ENCODE data around the gene CBX4. TPM values are rescaled to one million over a fixed set of nuclear protein-coding genes. Genes with fewer than 3 reads are reported as not detected.

The CBX4 gene
- total and polyA plus RNA-seq, 12 donors = 9.4 to 38.2 (median 24.6) TPM

GRCh38 chr17:79850571-79851460, 11.6 kb upstream of the CBX4 start:
- Histone ChIP-seq H3K27ac (no peak overlapping the region), H3K27me3 (peaks cover 0 to 29% (median 0%) of the 10 kb centered on the region in 7 donors), H3K9me3 (no peaks in the 10 kb centered on the region), H3K4me1 (peaks cover 0 to 13% (median 1%) of the 10 kb centered on the region in 9 donors), H3K4me3 (no peak overlapping the region), H3K36me3 (no peaks in the 10 kb centered on the region)
- ATAC-seq (no peak), DNase-seq (no peak)
- WGBS, 2 donors = 92 to 94% methylated on average over 18 of the region's 18 CpGs
- intact Hi-C loops (cut with DNase I) = loop anchor here in 1 of 10 donors (10.0 kb wide), 1 partner anchor 54 kb away; no protein-coding TSS in a partner anchor
- no peak for TF ChIP-seq CTCF (IDR thresholded peaks at IDR 0.05)

- no peak overlapping the region for H3K27ac ChIP-seq
- no peak for TF ChIP-seq CTCF (IDR thresholded peaks at IDR 0.05)
- peaks cover 0 to 22% (median 10%) of the 10 kb centered on the region in 9 donors for H3K4me1 ChIP-seq
- H3K36me3 ChIP-seq = no peaks in the 10 kb centered on the region
- DNase-seq = no peak
- H3K9me3 ChIP-seq = no peaks in the 10 kb centered on the region
- ATAC-seq = no peak
- no peak overlapping the region for H3K4me3 ChIP-seq
- WGBS, 2 donors = 77 to 80% methylated on average over 8 of the region's 8 CpGs
- peaks cover 0 to 37% (median 0%) of the 10 kb centered on the region in 7 donors for H3K27me3 ChIP-seq
- intact Hi-C loops (cut with DNase I) = loop anchor here in 5 of 10 donors (5.0 to 10.0 kb wide), 6 partner anchors 55 to 137 kb away; no protein-coding TSS in a partner anchor
Observed at GRCh38 chr17:79849953-79850352, 10.7 kb upstream of the CBX4 start.

DNA sequence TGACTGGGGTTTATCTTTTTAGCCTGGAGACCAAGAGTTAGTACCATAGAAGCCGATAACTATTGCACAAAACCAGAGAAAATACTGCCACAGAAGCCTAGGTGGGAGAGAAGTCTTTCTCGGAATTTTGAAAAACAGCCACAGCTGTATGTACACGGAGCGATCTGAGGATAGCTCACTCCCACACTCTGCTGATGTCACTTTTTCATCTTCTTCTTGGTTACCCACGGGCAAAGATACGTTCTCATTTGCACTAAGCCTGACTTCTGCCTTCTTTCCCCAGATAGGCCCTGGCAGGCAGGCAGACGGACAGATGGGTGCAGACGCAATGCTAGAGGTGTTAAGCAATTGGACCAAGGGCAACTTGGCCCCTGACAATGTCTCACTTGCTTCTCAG, 9.1 kb upstream of the CBX4 start:
- ATAC-seq (no peak), DNase-seq (no peak)
- no peak for TF ChIP-seq CTCF (IDR thresholded peaks at IDR 0.05)
- 83 to 86% methylated on average over 8 of the region's 8 CpGs for WGBS, 2 donors
- Histone ChIP-seq H3K27me3 (peaks cover under 1 to 53% (median under 1%) of the 10 kb centered on the region in 7 donors), H3K9me3 (no peaks in the 10 kb centered on the region), H3K4me1 (peaks cover 3 to 38% (median 24%) of the 10 kb centered on the region in 9 donors), H3K4me3 (no peak overlapping the region), H3K36me3 (no peaks in the 10 kb centered on the region), H3K27ac (no peak overlapping the region)
- intact Hi-C loops (cut with DNase I) = loop anchor here in 4 of 10 donors (5.0 to 10.0 kb wide), 5 partner anchors 66 to 139 kb away; no protein-coding TSS in a partner anchor

DNA sequence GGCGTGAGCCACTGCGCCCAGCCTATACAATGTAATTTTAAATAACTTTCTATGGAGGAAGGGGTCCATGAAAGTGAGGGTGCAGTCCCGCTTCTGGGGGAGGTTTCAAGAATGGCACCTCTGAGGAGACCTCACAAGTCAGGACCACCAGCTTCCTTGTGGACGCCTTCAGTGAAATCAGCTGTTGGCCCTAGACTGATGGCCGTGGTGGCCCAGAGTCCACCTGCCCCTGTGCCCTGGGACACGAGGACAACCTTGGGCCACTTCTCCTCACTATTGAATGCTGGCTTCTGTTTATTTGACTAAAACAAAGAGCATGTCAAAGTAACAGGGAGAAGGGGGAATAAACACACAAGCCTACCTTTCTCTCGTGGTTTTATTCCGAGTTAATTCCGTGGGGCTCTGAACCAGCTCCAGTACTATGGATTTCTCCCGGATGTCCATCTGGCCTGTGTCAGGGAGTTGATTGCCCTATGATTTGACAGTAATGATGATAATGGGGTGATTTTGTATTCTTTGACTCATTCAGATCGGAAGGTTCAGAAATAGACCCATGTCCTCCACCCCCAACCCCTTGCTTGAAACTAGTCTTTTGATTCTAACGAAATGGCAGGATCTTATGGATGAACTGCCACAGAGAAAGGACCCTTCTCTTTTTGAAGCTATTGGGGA, 8.6 kb upstream of the CBX4 start:
- WGBS, 2 donors = 82 to 89% methylated on average over 12 of the region's 12 CpGs
- Histone ChIP-seq H3K27me3 (peaks cover 6 to 58% (median 6%) of the 10 kb centered on the region in 7 donors), H3K9me3 (no peaks in the 10 kb centered on the region), H3K4me1 (peaks cover 6 to 40% (median 29%) of the 10 kb centered on the region in 9 donors), H3K36me3 (no peaks in the 10 kb centered on the region), H3K4me3 (no peak overlapping the region), H3K27ac (no peak overlapping the region)
- ATAC-seq (no peak), DNase-seq (no peak)
- intact Hi-C loops (cut with DNase I) = loop anchor here in 4 of 10 donors (5.0 to 10.0 kb wide), 5 partner anchors 67 to 139 kb away; no protein-coding TSS in a partner anchor
- TF ChIP-seq CTCF (IDR thresholded peaks at IDR 0.05) = no peak
